GM12878 (cell line): Measurements from ENCODE around the gene CDK7.

ENCODE experiments used
- ATF2 ChIP-seq: IDR thresholded peaks from 2 replicates; pipeline ENCODE4 v1.6.1; 2012; ENCODE audit warnings: low read length, inconsistent platforms
- E2F4 ChIP-seq: IDR thresholded peaks from 2 replicates; pipeline ENCODE4 v1.6.1; 2012; ENCODE audit warnings: low read depth, low read length, improper control_type of control experiment
- HDGF ChIP-seq: fragments of 450-650 bp; IDR thresholded peaks from 2 replicates; pipeline ENCODE4 v1.6.1; 2016; ENCODE audit warnings: antibody characterized with exemption
- JUNB ChIP-seq: IDR thresholded peaks from 2 replicates; pipeline ENCODE4 v1.6.1; 2016; ENCODE audit warnings: antibody characterized with exemption, mild to moderate bottlenecking
- KDM1A ChIP-seq: fragments of 200-600 bp; sonication (generic); IDR thresholded peaks from 2 replicates; pipeline ENCODE4 v1.6.1; 2016; ENCODE audit warnings: borderline replicate concordance
- MYC ChIP-seq: IDR thresholded peaks from 2 replicates; pipeline ENCODE4 v1.6.1; 2011; ENCODE audit warnings: mild to moderate bottlenecking, low read length, moderate library complexity, inconsistent platforms; ENCODE audit not compliant: insufficient read depth, insufficient replicate concordance, insufficient read length, severe bottlenecking
- POLR2AphosphoS5 ChIP-seq: IDR thresholded peaks from 2 replicates; pipeline ENCODE4 v1.6.1; 2011; ENCODE audit warnings: mild to moderate bottlenecking, low read length, inconsistent platforms
- PRDM15 ChIP-seq: fragments of 450-650 bp; formaldehyde crosslinking; IDR thresholded peaks from 2 replicates; pipeline ENCODE4 v1.4.0; 2020; ENCODE audit warnings: mild to moderate bottlenecking, moderate library complexity
- USF2 ChIP-seq: IDR thresholded peaks from 2 replicates; pipeline ENCODE4 v1.6.1; 2011; ENCODE audit warnings: low read depth, low read length, improper control_type of control experiment, borderline replicate concordance
- YBX1 ChIP-seq: fragments of 450-650 bp; IDR thresholded peaks from 2 replicates; pipeline ENCODE4 v1.6.1; 2016; ENCODE audit warnings: antibody characterized with exemption
- TF ChIP-seq, protein P1 (sequence below), 3 experiments: IDR thresholded peaks in 2 of 3; conservative IDR thresholded peaks in 1 of 3; 2 replicates each; pipeline ENCODE4 v1.5.1; 2011; ENCODE audit warnings: low read depth in 3 of 3, low read length in 3 of 3, mild to moderate bottlenecking in 3 of 3, control low read depth in 2 of 3, moderate library complexity in 2 of 3, inconsistent platforms in 1 of 3, mixed read lengths in 1 of 3; ENCODE audit not compliant: control insufficient read depth in 2 of 3, insufficient read depth in 1 of 3; ENCODE audit errors: extremely low read depth in 1 of 3

DNA sequence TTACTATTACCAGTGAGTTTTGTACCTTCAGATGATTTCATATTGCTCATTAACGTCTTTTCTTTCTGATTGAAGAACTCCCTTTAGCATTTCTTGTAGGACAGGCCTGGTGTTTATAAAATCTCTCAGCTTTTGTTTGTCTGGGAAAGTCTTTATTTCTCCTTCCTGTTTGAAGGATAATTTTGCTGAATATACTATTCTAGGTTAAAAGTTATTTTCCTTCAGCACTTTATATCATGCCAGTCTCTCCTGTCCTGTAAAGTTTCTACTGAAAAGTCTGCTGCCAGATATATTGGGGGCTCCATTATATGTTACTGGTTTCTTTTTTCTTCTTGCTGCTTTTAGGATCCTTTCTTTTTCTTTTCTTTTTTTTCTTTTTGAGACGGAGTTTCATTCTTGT is 13.3 kb downstream of the CDK7 start:
- TF ChIP-seq E2F4, result no peak
- TF ChIP-seq, protein P1, sequence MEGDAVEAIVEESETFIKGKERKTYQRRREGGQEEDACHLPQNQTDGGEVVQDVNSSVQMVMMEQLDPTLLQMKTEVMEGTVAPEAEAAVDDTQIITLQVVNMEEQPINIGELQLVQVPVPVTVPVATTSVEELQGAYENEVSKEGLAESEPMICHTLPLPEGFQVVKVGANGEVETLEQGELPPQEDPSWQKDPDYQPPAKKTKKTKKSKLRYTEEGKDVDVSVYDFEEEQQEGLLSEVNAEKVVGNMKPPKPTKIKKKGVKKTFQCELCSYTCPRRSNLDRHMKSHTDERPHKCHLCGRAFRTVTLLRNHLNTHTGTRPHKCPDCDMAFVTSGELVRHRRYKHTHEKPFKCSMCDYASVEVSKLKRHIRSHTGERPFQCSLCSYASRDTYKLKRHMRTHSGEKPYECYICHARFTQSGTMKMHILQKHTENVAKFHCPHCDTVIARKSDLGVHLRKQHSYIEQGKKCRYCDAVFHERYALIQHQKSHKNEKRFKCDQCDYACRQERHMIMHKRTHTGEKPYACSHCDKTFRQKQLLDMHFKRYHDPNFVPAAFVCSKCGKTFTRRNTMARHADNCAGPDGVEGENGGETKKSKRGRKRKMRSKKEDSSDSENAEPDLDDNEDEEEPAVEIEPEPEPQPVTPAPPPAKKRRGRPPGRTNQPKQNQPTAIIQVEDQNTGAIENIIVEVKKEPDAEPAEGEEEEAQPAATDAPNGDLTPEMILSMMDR (IDR thresholded peaks at IDR 0.05 in 2 of 3, conservative IDR thresholded peaks at IDR 0.05 in 1 of 3; ENCODE audit: control insufficient read depth in 2 of 3, extremely low read depth in 1 of 3, insufficient read depth in 1 of 3, low read depth in 3 of 3, low read length in 3 of 3), result no peak
- no peak for TF ChIP-seq POLR2AphosphoS5
- no peak for TF ChIP-seq PRDM15 (CRISPR knock-in tag)
- no peak for TF ChIP-seq KDM1A
- no peak for TF ChIP-seq USF2
- no peak for TF ChIP-seq HDGF
- no peak for TF ChIP-seq ATF2
- no peak for TF ChIP-seq YBX1
- TF ChIP-seq MYC, result no peak
- no peak for TF ChIP-seq JUNB
